A549 (cell line): ENCODE data around the gene C10orf90. TPM values are rescaled to one million over a fixed set of nuclear protein-coding genes. Genes with fewer than 3 reads are reported as not detected.
A peak's percentile ranks its signal among the peaks of the same experiment; 100 is the strongest.

ENCODE experiments used
- ATAC-seq, 2 experiments: fragments of 200-7000 bp in 1 of 2; fragments of >200 bp in 1 of 2; cut with Nextera tagmentation in 1 of 2; cut with Tn5 transposase in 1 of 2; 3 replicates each; pipeline versions ENCODE4 v1.8.0 to v1.9.1; 2018 to 2020; ENCODE audit warnings: mild to moderate bottlenecking in 1 of 2, moderate library complexity in 1 of 2
- CTCF ChIA-PET: fragments of 300-600 bp; sonication (Branson Sonifier 250); formaldehyde crosslinking; extraction: SDS; loops from one replicate; lab custom pipeline; 2021; ENCODE audit warnings: antibody characterized with exemption, inconsistent platforms; lab: Yijun Ruan, JAX
- POLR2A ChIA-PET: fragments of 350-600 bp; formaldehyde crosslinking; extraction: SDS; loops from one replicate; lab custom pipeline; 2021; ENCODE audit warnings: antibody characterized with exemption, inconsistent platforms; lab: Yijun Ruan, JAX
- DNase-seq, 2 experiments: peaks; one replicate each; pipeline versions ENCODE4 v3.0.0 to v3.0.0-alpha.2; 2011 to 2016; ENCODE audit warnings: low read depth in 1 of 2, low spot score in 1 of 2
- FAIRE-seq: peaks from 2 replicates; lab custom pipeline; 2011; peaks lifted over from hg19 to GRCh38; lab: Jason Lieb, UNC
- H3K27ac ChIP-seq, 2 experiments: fragments of >200 bp; sonication (Bioruptor Twin); formaldehyde crosslinking; 3 replicates each; pipeline ENCODE4 v1.5.1; 2016 to 2017
- H3K4me1 ChIP-seq: fragments of >200 bp; sonication (Bioruptor Twin); formaldehyde crosslinking; 3 replicates; pipeline ENCODE4 v1.6.1; 2016
- H3K4me2 ChIP-seq: fragments of >200 bp; sonication (Bioruptor Twin); formaldehyde crosslinking; 3 replicates; pipeline ENCODE4 v1.6.1; 2016
- H3K4me3 ChIP-seq: fragments of >200 bp; sonication (Bioruptor Twin); formaldehyde crosslinking; 3 replicates; pipeline ENCODE4 v1.5.1; 2016
- H3K9me3 ChIP-seq: fragments of >200 bp; sonication (Bioruptor Twin); formaldehyde crosslinking; 3 replicates; pipeline ENCODE4 v1.6.1; 2016
- CBX2 ChIP-seq: fragments of 200-600 bp; sonication (generic); IDR thresholded peaks from 2 replicates; pipeline ENCODE4 v1.6.1; 2016; ENCODE audit warnings: low read depth, mild to moderate bottlenecking, borderline replicate concordance
- CBX8 ChIP-seq: fragments of 200-600 bp; sonication (generic); IDR thresholded peaks from 2 replicates; pipeline ENCODE4 v1.6.1; 2016
- CEBPB ChIP-seq, 2 experiments: fragments of >200 bp in 1 of 2; sonication (Bioruptor Twin) in 1 of 2; formaldehyde crosslinking in 1 of 2; IDR thresholded peaks; 2 replicates each; pipeline ENCODE4 v1.6.1; 2012 to 2016
- EP300 ChIP-seq, 2 experiments: fragments of >200 bp; sonication (Bioruptor Twin); formaldehyde crosslinking; IDR thresholded peaks; 2 replicates in 1 of 2; 3 replicates in 1 of 2; pipeline ENCODE4 v1.6.1; 2016 to 2017
- ESRRA ChIP-seq: fragments of 150-350 bp; IDR thresholded peaks from 2 replicates; pipeline ENCODE4 v1.6.1; 2014; ENCODE audit warnings: mild to moderate bottlenecking, low read length, borderline replicate concordance
- FOSL2 ChIP-seq, 2 experiments: fragments of 450-650 bp in 1 of 2; fragments of >200 bp in 1 of 2; sonication (Bioruptor Twin) in 1 of 2; formaldehyde crosslinking; IDR thresholded peaks; 2 replicates each; pipeline versions ENCODE4 v1.5.0 to v1.6.1; 2016 to 2020; ENCODE audit warnings: mild to moderate bottlenecking in 1 of 2, moderate library complexity in 1 of 2
- GATA3 ChIP-seq: IDR thresholded peaks from 2 replicates; pipeline ENCODE4 v1.6.1; 2012; ENCODE audit warnings: borderline replicate concordance
- HOXB13 ChIP-seq: fragments of 250-450 bp; sonication (Bioruptor Pico); IDR thresholded peaks from 2 replicates; pipeline ENCODE4 v1.5.0; 2020; ENCODE audit warnings: low read depth, mild to moderate bottlenecking, moderate library complexity
- HOXB5 ChIP-seq: fragments of 250-450 bp; sonication (Bioruptor Pico); IDR thresholded peaks from 2 replicates; pipeline ENCODE4 v1.5.0; 2020; ENCODE audit warnings: mild to moderate bottlenecking, moderate library complexity
- JUN ChIP-seq, 2 experiments: fragments of >200 bp; sonication (Bioruptor Twin); formaldehyde crosslinking; IDR thresholded peaks; 2 replicates in 1 of 2; 3 replicates in 1 of 2; pipeline ENCODE4 v1.6.1; 2016 to 2017
- JUNB ChIP-seq: fragments of >200 bp; sonication (Bioruptor Twin); formaldehyde crosslinking; IDR thresholded peaks from 2 replicates; pipeline ENCODE4 v1.6.1; 2016
- KDM5A ChIP-seq: fragments of 200-600 bp; sonication (generic); IDR thresholded peaks from 2 replicates; pipeline ENCODE4 v1.6.1; 2016; ENCODE audit warnings: antibody characterized with exemption, mild to moderate bottlenecking
- MAFK ChIP-seq: fragments of 450-650 bp; IDR thresholded peaks from 2 replicates; pipeline ENCODE4 v1.6.1; 2014; ENCODE audit not compliant: partially characterized antibody
- NFE2L2 ChIP-seq: fragments of 150-350 bp; conservative IDR thresholded peaks from 2 replicates; pipeline ENCODE4 v1.6.1; 2014; ENCODE audit warnings: low read length
- PHF8 ChIP-seq: fragments of 200-600 bp; sonication (generic); IDR thresholded peaks from 2 replicates; pipeline ENCODE4 v1.6.1; 2016; ENCODE audit warnings: low read depth, mild to moderate bottlenecking, antibody characterized with exemption, moderate library complexity, borderline replicate concordance
- RARB ChIP-seq: fragments of 250-450 bp; sonication (Bioruptor Pico); IDR thresholded peaks from 2 replicates; pipeline ENCODE4 v1.8.0; 2021; ENCODE audit warnings: mild to moderate bottlenecking, moderate library complexity
- ZFP36 ChIP-seq: fragments of 450-650 bp; IDR thresholded peaks from 2 replicates; pipeline ENCODE4 v1.6.1; 2014; ENCODE audit warnings: borderline replicate concordance; ENCODE audit not compliant: partially characterized antibody
- WGBS: methylation state at CpG from one replicate; pipeline ENCODE4 v1.1.6; 2017; ENCODE audit errors: missing lambda C conversion rate; 5-methylcytosine and 5-hydroxymethylcytosine counted together
- polyA plus RNA-seq, 4 experiments: library from polyadenylated mRNA; depleted of rRNA in 3 of 4; stranded (reverse); fragments of >200 nt; fragmentation: RNase III in 1 of 4; extraction: RNeasy Plus Mini Kit Qiagen cat#74134 plus additional on column Dnase treatment in 1 of 4; gene quantifications; 2 replicates in 3 of 4; 3 replicates in 1 of 4; pipeline ENCODE4 v1.2.3, GENCODE V29; 2011 to 2017
- TF ChIP-seq, protein P1 (sequence below): fragments of 200-600 bp; sonication (generic); IDR thresholded peaks from 2 replicates; pipeline ENCODE4 v1.6.1; 2016; ENCODE audit warnings: antibody characterized with exemption, mild to moderate bottlenecking, moderate library complexity
- TF ChIP-seq, protein P2 (sequence below): fragments of >200 bp; sonication (Bioruptor Twin); formaldehyde crosslinking; IDR thresholded peaks from 2 replicates; pipeline ENCODE4 v1.6.1; 2016
- TF ChIP-seq, protein P3 (sequence below): fragments of >200 bp; sonication (Bioruptor Twin); formaldehyde crosslinking; IDR thresholded peaks from 3 replicates; pipeline ENCODE4 v1.5.1; 2016
- TF ChIP-seq, protein P4 (sequence below): IDR thresholded peaks from 2 replicates; pipeline ENCODE4 v1.6.1; 2012; ENCODE audit warnings: low read depth, borderline replicate concordance
- TF ChIP-seq, protein P5 (sequence below): fragments of 450-650 bp; IDR thresholded peaks from 2 replicates; pipeline ENCODE4 v1.6.1; 2014; ENCODE audit warnings: antibody characterized with exemption

Gene C10orf90
- polyA plus RNA-seq, 2 of the 4 experiments (the other 2 are of a cell fraction): 0.70 to 2.0 TPM

DNA sequence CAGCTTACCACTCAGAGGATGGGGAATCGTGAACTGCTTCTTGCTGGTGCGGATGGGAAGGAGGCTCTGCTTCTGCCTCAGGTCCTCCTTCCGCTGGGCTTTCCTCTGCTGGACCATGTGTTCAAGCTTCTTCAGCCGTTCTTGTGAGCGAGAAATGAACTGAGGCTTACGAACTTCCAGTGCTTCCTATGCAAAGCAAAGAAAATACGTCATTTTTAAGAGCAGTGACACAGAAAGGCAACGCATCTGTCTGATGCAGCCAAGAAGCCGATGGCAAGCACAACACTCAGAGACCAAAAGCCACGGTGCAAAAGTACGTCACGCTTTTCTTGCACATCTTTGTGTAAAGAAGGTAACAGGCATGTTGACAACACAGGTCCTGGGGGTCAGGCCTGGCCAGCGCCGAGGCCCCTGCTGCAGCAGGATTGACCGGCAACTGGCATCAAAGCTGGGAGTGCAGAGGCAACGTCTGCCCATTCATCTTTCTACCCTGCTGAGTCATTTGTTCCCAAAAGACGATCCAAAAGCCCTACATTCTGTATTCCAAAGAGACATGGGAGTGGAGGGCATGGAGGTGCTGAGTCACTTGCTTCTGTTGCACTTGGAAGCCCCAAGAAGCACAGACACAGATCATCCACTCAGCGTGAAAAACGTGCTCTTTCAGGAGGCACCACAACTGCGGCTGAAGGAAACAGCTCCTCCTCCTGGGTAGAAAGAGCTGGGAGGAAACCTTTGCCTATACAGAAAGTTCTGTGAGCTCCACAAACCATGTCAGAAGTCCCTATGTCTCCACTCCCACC lies 211.3 kb downstream of the C10orf90 start:
- peak; percentile 28 for FAIRE-seq

DNA sequence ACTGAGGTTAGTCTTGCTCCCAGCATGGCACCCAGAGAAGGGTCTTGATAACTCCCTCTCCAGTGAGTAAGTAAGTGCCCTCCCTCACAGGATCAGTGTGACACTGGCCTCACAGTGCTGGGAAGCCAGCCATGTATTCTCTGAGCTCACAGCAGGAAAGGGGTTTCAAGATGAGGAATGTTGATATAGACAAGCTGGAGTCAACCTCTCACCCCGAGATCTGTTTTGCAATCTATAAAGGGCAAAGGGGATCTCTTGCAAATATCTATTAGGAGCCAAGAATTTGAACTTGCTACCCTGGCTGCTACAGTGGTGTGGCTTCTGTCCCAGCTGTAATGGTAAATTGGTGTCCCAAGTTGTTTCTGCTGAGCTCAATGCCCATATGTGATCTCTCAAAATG lies 212.0 kb downstream of the C10orf90 start:
- CTCF ChIA-PET: interaction anchor here (1.0 to 4.4 kb wide), 10 partner anchors 9 to 590 kb away, joined by 3 to 14 read pairs (median 4); partner anchors contain the start of gene ADAM12
- TF ChIP-seq GATA3: peak; percentile 83
- TF ChIP-seq HOXB13 (CRISPR knock-in tag): no peak
- TF ChIP-seq PHF8: no peak
- peak; percentile 72 to 91 for TF ChIP-seq CEBPB (IDR thresholded peaks at IDR 0.05)
- TF ChIP-seq, protein P1, sequence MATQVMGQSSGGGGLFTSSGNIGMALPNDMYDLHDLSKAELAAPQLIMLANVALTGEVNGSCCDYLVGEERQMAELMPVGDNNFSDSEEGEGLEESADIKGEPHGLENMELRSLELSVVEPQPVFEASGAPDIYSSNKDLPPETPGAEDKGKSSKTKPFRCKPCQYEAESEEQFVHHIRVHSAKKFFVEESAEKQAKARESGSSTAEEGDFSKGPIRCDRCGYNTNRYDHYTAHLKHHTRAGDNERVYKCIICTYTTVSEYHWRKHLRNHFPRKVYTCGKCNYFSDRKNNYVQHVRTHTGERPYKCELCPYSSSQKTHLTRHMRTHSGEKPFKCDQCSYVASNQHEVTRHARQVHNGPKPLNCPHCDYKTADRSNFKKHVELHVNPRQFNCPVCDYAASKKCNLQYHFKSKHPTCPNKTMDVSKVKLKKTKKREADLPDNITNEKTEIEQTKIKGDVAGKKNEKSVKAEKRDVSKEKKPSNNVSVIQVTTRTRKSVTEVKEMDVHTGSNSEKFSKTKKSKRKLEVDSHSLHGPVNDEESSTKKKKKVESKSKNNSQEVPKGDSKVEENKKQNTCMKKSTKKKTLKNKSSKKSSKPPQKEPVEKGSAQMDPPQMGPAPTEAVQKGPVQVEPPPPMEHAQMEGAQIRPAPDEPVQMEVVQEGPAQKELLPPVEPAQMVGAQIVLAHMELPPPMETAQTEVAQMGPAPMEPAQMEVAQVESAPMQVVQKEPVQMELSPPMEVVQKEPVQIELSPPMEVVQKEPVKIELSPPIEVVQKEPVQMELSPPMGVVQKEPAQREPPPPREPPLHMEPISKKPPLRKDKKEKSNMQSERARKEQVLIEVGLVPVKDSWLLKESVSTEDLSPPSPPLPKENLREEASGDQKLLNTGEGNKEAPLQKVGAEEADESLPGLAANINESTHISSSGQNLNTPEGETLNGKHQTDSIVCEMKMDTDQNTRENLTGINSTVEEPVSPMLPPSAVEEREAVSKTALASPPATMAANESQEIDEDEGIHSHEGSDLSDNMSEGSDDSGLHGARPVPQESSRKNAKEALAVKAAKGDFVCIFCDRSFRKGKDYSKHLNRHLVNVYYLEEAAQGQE: no peak
- no peak for TF ChIP-seq HOXB5 (CRISPR knock-in tag)
- TF ChIP-seq, protein P2, sequence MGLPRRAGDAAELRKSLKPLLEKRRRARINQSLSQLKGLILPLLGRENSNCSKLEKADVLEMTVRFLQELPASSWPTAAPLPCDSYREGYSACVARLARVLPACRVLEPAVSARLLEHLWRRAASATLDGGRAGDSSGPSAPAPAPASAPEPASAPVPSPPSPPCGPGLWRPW: peak; percentile 44; the same call in 1 of the 2 replicates
- TF ChIP-seq ZFP36: no peak

More for the DNA sequence above, 211.3 kb downstream of the C10orf90 start:
- Histone ChIP-seq H3K4me2 (peak overlapping the region; percentile 60), H3K4me3 (no peak overlapping the region), H3K27ac (peak overlapping the region; percentile 88 to 91), H3K4me1 (peaks cover 36% of the 10 kb centered on the region), H3K9me3 (no peaks in the 10 kb centered on the region)
- 0 out of 2 replicates have a peak, but pooled peaks have one; percentile 5 for TF ChIP-seq NFE2L2
- no peak for TF ChIP-seq KDM5A
- TF ChIP-seq EP300 (IDR thresholded peaks at IDR 0.05): peak in 1 of 2 experiments; percentile 33; a peak in 1 of 5 replicates
- 0 out of 2 replicates have a peak, but pooled peaks have one; percentile 30 for TF ChIP-seq JUNB
- TF ChIP-seq, protein P3, sequence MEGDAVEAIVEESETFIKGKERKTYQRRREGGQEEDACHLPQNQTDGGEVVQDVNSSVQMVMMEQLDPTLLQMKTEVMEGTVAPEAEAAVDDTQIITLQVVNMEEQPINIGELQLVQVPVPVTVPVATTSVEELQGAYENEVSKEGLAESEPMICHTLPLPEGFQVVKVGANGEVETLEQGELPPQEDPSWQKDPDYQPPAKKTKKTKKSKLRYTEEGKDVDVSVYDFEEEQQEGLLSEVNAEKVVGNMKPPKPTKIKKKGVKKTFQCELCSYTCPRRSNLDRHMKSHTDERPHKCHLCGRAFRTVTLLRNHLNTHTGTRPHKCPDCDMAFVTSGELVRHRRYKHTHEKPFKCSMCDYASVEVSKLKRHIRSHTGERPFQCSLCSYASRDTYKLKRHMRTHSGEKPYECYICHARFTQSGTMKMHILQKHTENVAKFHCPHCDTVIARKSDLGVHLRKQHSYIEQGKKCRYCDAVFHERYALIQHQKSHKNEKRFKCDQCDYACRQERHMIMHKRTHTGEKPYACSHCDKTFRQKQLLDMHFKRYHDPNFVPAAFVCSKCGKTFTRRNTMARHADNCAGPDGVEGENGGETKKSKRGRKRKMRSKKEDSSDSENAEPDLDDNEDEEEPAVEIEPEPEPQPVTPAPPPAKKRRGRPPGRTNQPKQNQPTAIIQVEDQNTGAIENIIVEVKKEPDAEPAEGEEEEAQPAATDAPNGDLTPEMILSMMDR: 0 out of 3 replicates have a peak, but pooled peaks have one; percentile 10
- TF ChIP-seq, protein P4, sequence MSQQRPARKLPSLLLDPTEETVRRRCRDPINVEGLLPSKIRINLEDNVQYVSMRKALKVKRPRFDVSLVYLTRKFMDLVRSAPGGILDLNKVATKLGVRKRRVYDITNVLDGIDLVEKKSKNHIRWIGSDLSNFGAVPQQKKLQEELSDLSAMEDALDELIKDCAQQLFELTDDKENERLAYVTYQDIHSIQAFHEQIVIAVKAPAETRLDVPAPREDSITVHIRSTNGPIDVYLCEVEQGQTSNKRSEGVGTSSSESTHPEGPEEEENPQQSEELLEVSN: no peak
- peak; percentile 82 for TF ChIP-seq MAFK
- TF ChIP-seq, protein P5, sequence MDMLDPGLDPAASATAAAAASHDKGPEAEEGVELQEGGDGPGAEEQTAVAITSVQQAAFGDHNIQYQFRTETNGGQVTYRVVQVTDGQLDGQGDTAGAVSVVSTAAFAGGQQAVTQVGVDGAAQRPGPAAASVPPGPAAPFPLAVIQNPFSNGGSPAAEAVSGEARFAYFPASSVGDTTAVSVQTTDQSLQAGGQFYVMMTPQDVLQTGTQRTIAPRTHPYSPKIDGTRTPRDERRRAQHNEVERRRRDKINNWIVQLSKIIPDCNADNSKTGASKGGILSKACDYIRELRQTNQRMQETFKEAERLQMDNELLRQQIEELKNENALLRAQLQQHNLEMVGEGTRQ: no peak
- TF ChIP-seq JUN (IDR thresholded peaks at IDR 0.05): no peak
- TF ChIP-seq FOSL2 (IDR thresholded peaks at IDR 0.05): 0 out of 2 replicates have a peak, but pooled peaks have one; percentile 21
- TF ChIP-seq FOSL2 (CRISPR knock-in tag; IDR thresholded peaks at IDR 0.05): peak; percentile 57; the same call in 1 of the 2 replicates
- TF ChIP-seq, protein P1: no peak
- no peak for TF ChIP-seq ESRRA
- TF ChIP-seq RARB: peak; percentile 35; the same call in 1 of the 2 replicates
- TF ChIP-seq CBX2: no peak
- no peak for TF ChIP-seq CBX8
- WGBS: 60% methylated on average over 20 of the region's 20 CpGs
- peak; percentile 54 to 68 for ATAC-seq
- peak in 1 of 2 experiments; percentile 65 for DNase-seq
- POLR2A ChIA-PET: no interaction called here
- CTCF ChIA-PET: interaction anchor here (0.9 to 4.4 kb wide), 10 partner anchors 9 to 525 kb away, joined by 3 to 14 read pairs (median 4); no protein-coding TSS in a partner anchor

More for the DNA sequence above, 212.0 kb downstream of the C10orf90 start:
- Histone ChIP-seq H3K9me3 (no peaks in the 10 kb centered on the region), H3K4me3 (no peak overlapping the region), H3K4me2 (peak overlapping the region; percentile 60), H3K4me1 (peaks cover 36% of the 10 kb centered on the region), H3K27ac (peak overlapping the region; percentile 88 to 91)
- ATAC-seq (peak in 1 of 2 experiments; percentile 35; a peak in 3 of 6 replicates), DNase-seq (peak in 1 of 2 experiments; percentile 52), FAIRE-seq (no peak)
- POLR2A ChIA-PET: no interaction called here
- WGBS: 9% methylated on average over 1 of the region's 1 CpG
